Lower leg skin (tissue), 3 donors: ENCODE data around the gene SLC35E2B.

Experiments
- CTCF ChIP-seq, 3 donors: fragments of 450-650 bp; IDR thresholded peaks; one replicate each; pipeline ENCODE4 v1.5.1; 2016; ENCODE audit warnings: antibody characterized with exemption in 3 of 3, mild to moderate bottlenecking in 3 of 3, moderate library complexity in 2 of 3
- POLR2A ChIP-seq, 2 donors: fragments of 450-650 bp; IDR thresholded peaks; one replicate each; pipeline ENCODE4 v1.6.1; 2016 to 2017; ENCODE audit warnings: antibody characterized with exemption in 2 of 2, mild to moderate bottlenecking in 1 of 2, moderate library complexity in 1 of 2

GRCh38 chr1:1629430-1630190 is 63.0 kb downstream of the SLC35E2B start:
- TF ChIP-seq CTCF (IDR thresholded peaks at IDR 0.05): no peak
- no peak for TF ChIP-seq POLR2A (IDR thresholded peaks at IDR 0.05)
